Smooth muscle cell (in vitro differentiated cells): Measurements from ENCODE around the gene NXPH4. TPM values are rescaled to one million over a fixed set of nuclear protein-coding genes. Genes with fewer than 3 reads are reported as not detected.

Experiments used
- DNase-seq: peaks from one replicate; lab custom pipeline; 2025; ENCODE audit not compliant: unreplicated experiment; lab: John Stamatoyannopoulos, UW
- H2AFZ ChIP-seq: fragments of 200-600 bp; sonication (generic); 2 replicates; pipeline ENCODE4 v1.6.0; 2016; ENCODE audit warnings: antibody characterized with exemption, low read depth, mild to moderate bottlenecking
- H3F3A ChIP-seq: fragments of 200-600 bp; sonication (generic); 2 replicates; pipeline ENCODE4 v1.6.0; 2017; ENCODE audit warnings: antibody characterized with exemption, low read depth
- H3K27ac ChIP-seq: fragments of 200-600 bp; sonication (generic); 2 replicates; pipeline ENCODE4 v1.5.1; 2016; ENCODE audit warnings: low read depth, mild to moderate bottlenecking
- H3K27me3 ChIP-seq: fragments of 200-600 bp; sonication (generic); 2 replicates; pipeline ENCODE4 v1.6.1; 2016; ENCODE audit warnings: low read depth, mild to moderate bottlenecking
- H3K36me3 ChIP-seq: fragments of 200-600 bp; sonication (generic); 2 replicates; pipeline ENCODE4 v1.5.1; 2016; ENCODE audit warnings: low read depth
- H3K4me1 ChIP-seq: fragments of 200-600 bp; sonication (generic); 2 replicates; pipeline ENCODE4 v1.5.1; 2016; ENCODE audit warnings: low read depth
- H3K4me2 ChIP-seq: fragments of 200-600 bp; sonication (generic); 2 replicates; pipeline ENCODE4 v1.6.0; 2016; ENCODE audit warnings: mild to moderate bottlenecking
- H3K4me3 ChIP-seq: fragments of 200-600 bp; sonication (generic); 2 replicates; pipeline ENCODE4 v1.5.1; 2016; ENCODE audit warnings: mild to moderate bottlenecking
- H3K79me2 ChIP-seq: fragments of 200-600 bp; sonication (generic); 2 replicates; pipeline ENCODE4 v1.6.0; 2016; ENCODE audit warnings: low read depth, mild to moderate bottlenecking
- H3K9ac ChIP-seq: fragments of 200-600 bp; sonication (generic); 2 replicates; pipeline ENCODE4 v1.6.0; 2016; ENCODE audit warnings: low read depth
- H3K9me3 ChIP-seq: fragments of 200-600 bp; sonication (generic); replicated peaks from 2 replicates; pipeline ENCODE4 v1.5.1; 2016; ENCODE audit warnings: low read depth
- H4K20me1 ChIP-seq: fragments of 200-600 bp; sonication (generic); 2 replicates; pipeline ENCODE4 v1.6.0; 2016; ENCODE audit warnings: low read depth
- CTCF ChIP-seq: fragments of 200-600 bp; sonication (generic); IDR thresholded peaks from 2 replicates; pipeline ENCODE4 v1.5.1; 2017; ENCODE audit warnings: borderline replicate concordance, mild to moderate bottlenecking, antibody characterized with exemption; ENCODE audit not compliant: insufficient read depth, poor library complexity, severe bottlenecking
- WGBS: methylation state at CpG from one replicate; pipeline ENCODE4 v1.1.7; 2016; ENCODE audit warnings: low lambda C conversion rate; 5-methylcytosine and 5-hydroxymethylcytosine counted together
- polyA plus RNA-seq: library from polyadenylated mRNA; unstranded; fragments of >200 nt; fragmentation: Nextera tagmentation; extraction: Ambion mirVana; gene quantifications from 2 replicates; pipeline ENCODE4 v1.2.1, GENCODE V29; 2016
- total RNA-seq: library from RNA; depleted of rRNA; stranded (reverse); fragments of >200 nt; gene quantifications from 2 replicates; pipeline ENCODE4 v1.2.3, GENCODE V29; 2014

Gene NXPH4
- total and polyA plus RNA-seq, 2 experiments from 2014 or later, result 3.9 to 10.7 TPM

DNA sequence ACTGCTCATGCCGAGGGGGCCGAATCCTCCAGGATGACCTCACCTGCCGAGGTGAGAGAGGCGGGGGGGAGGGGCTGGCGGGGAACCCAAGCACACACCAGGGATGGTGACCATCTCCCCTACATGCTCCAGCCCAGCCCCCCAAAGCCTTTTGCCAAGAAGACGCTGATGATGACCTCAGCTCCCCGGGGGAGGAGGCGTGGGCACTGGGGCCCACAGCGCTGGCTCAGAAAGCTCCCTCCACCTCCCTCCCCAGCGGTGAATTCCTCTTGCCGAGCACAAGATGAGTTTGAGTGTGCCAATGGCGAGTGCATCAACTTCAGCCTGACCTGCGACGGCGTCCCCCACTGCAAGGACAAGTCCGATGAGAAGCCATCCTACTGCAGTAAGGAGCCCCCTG, 23.7 kb upstream of the NXPH4 start:
- DNase-seq, result no peak
- no peaks in the 10 kb centered on the region for H3K27me3 ChIP-seq
- H3K36me3 ChIP-seq, result peaks cover 6% of the 10 kb centered on the region
- no peaks in the 10 kb centered on the region for H3F3A ChIP-seq
- H3K79me2 ChIP-seq, result no peaks in the 10 kb centered on the region
- H3K4me1 ChIP-seq, result no peaks in the 10 kb centered on the region
- H3K9ac ChIP-seq, result no peak overlapping the region
- 94% methylated on average over 16 of the region's 16 CpGs for WGBS
- no peak overlapping the region for H2AFZ ChIP-seq
- H3K9me3 ChIP-seq, result no peaks in the 10 kb centered on the region
- peaks cover 18% of the 10 kb centered on the region for H4K20me1 ChIP-seq
- no peak overlapping the region for H3K27ac ChIP-seq
- TF ChIP-seq CTCF, result no peak
- H3K4me2 ChIP-seq, result no peak overlapping the region
- H3K4me3 ChIP-seq, result no peak overlapping the region

GRCh38 chr12:57193706-57194245, 22.8 kb upstream of the NXPH4 start:
- no peak for DNase-seq
- H2AFZ ChIP-seq, result no peak overlapping the region
- H3K27ac ChIP-seq, result no peak overlapping the region
- no peaks in the 10 kb centered on the region for H3F3A ChIP-seq
- H3K4me2 ChIP-seq, result no peak overlapping the region
- H3K9me3 ChIP-seq, result no peaks in the 10 kb centered on the region
- H3K36me3 ChIP-seq, result peaks cover 6% of the 10 kb centered on the region
- H3K27me3 ChIP-seq, result no peaks in the 10 kb centered on the region
- H3K4me1 ChIP-seq, result no peaks in the 10 kb centered on the region
- H4K20me1 ChIP-seq, result peaks cover 24% of the 10 kb centered on the region
- H3K4me3 ChIP-seq, result no peak overlapping the region
- no peaks in the 10 kb centered on the region for H3K79me2 ChIP-seq
- H3K9ac ChIP-seq, result no peak overlapping the region
- WGBS, result 93% methylated on average over 18 of the region's 19 CpGs
- no peak for TF ChIP-seq CTCF

GRCh38 chr12:57194253-57194652, 22.3 kb upstream of the NXPH4 start:
- Histone ChIP-seq H3K27me3 (no peaks in the 10 kb centered on the region), H2AFZ (no peak overlapping the region), H3F3A (no peaks in the 10 kb centered on the region), H3K4me3 (no peak overlapping the region), H3K9ac (no peak overlapping the region), H3K9me3 (no peaks in the 10 kb centered on the region), H3K27ac (no peak overlapping the region), H3K4me2 (no peak overlapping the region), H3K4me1 (no peaks in the 10 kb centered on the region), H3K36me3 (peaks cover 6% of the 10 kb centered on the region), H3K79me2 (no peaks in the 10 kb centered on the region), H4K20me1 (peaks cover 29% of the 10 kb centered on the region)
- DNase-seq, result no peak
- no peak for TF ChIP-seq CTCF
- 99% methylated on average over 18 of the region's 18 CpGs for WGBS

DNA sequence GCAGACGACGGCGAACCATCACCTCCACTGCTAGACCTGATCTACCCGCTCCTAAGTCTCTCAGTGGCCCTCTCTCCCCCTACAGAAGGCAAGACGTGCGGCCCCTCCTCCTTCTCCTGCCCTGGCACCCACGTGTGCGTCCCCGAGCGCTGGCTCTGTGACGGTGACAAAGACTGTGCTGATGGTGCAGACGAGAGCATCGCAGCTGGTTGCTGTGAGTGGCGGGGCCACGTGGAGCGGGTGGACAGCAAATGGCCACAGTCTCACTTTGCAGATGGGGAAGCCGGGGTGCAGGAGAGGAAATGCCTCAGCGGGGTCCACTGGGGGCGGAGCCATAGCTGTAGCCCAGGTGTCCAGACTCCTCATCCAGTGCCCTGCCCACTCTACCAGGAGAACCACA, 21.4 kb upstream of the NXPH4 start:
- no peak overlapping the region for H2AFZ ChIP-seq
- no peak for TF ChIP-seq CTCF
- no peak overlapping the region for H3K4me3 ChIP-seq
- H3K79me2 ChIP-seq, result no peaks in the 10 kb centered on the region
- H3K9ac ChIP-seq, result no peak overlapping the region
- no peak for DNase-seq
- no peaks in the 10 kb centered on the region for H3F3A ChIP-seq
- H3K36me3 ChIP-seq, result peaks cover 6% of the 10 kb centered on the region
- no peaks in the 10 kb centered on the region for H3K4me1 ChIP-seq
- peaks cover 29% of the 10 kb centered on the region for H4K20me1 ChIP-seq
- no peaks in the 10 kb centered on the region for H3K27me3 ChIP-seq
- WGBS, result 94% methylated on average over 19 of the region's 19 CpGs
- no peaks in the 10 kb centered on the region for H3K9me3 ChIP-seq
- no peak overlapping the region for H3K27ac ChIP-seq
- no peak overlapping the region for H3K4me2 ChIP-seq
